NCI-H1092 (cell line): ENCODE data around the gene USP28.
A peak's percentile ranks its signal among the peaks of the same experiment; 100 is the strongest.
"Not testable (repeated sequence)": the region's sequence is repeated elsewhere in the genome, so short reads cannot be mapped to it uniquely, and the experiment has no call there.

ENCODE experiments used
- DNase-seq: peaks from one replicate; lab custom pipeline; 2025; lab: John Stamatoyannopoulos, UW

The USP28 gene

GRCh38 chr11:113875234-113876073 is at the start of gene USP28:
TSS of gene USP28 (minus strand) at chr11:113875572. CDS start at chr11:113875501, 71 bp downstream.
- peak; percentile 96 for DNase-seq

DNA sequence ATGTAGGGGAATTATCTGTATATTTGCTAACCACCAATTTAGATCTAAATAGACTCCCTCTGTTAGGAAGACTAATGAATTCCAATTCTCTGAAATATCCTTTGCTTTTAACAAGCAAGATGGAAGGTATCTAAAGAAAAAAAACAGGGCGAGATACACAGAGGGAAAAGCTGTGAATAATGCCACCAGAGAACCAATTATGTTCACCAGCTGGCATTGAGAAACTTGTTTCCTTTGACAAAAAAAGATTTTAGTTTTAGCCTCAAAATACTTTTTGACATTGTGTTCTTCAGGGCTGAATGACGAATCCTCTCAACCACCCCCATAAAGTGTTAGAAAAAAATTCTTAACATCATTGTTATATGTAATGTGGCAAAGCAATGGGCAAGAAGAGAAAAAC is 48.2 kb upstream of the USP28 start:
- DNase-seq = no peak

- DNase-seq = not testable (repeated sequence)
Observed at GRCh38 chr11:113911491-113911890, 36.1 kb upstream of the USP28 start.

DNA sequence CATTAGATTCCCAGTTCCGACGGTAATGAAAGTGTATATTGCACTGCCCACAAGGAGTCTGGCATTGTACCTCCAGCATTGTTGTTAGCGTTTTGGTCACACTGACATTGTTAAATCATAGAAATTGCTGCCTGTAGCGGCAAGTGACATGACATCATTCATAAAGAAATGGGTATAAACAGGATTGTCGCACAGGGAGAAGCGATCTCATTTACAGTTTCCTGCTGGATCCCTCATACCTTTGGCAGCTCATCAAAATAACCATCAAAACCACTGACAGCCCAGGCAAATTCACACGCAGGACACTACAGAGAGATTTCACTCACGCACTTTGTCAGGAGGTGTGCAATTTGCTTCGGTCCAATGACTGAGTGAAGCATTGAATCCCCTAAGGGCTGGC is 32.7 kb upstream of the USP28 start:
- DNase-seq = no peak

DNA sequence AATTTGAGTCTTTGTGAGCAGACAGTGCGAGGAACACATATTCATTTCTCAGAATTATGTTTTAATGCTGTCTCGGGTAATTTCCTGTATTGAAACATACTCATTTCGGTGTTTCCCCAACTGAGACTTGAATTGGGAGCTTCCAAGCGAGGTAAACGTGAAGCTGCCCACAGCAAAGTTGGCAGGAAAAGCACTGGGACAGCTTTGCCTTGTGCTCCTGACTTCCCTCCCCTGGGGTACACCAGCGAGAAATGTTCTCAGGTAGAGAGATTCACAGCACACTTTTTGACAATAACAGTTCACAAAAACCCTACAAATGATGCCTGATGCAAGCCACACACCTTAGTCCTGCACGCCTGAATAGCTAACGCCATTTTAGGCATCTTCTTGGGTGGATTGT is 32.3 kb upstream of the USP28 start:
- DNase-seq = no peak

- DNase-seq = no peak
Observed at GRCh38 chr11:113907152-113907551, 31.8 kb upstream of the USP28 start.

DNA sequence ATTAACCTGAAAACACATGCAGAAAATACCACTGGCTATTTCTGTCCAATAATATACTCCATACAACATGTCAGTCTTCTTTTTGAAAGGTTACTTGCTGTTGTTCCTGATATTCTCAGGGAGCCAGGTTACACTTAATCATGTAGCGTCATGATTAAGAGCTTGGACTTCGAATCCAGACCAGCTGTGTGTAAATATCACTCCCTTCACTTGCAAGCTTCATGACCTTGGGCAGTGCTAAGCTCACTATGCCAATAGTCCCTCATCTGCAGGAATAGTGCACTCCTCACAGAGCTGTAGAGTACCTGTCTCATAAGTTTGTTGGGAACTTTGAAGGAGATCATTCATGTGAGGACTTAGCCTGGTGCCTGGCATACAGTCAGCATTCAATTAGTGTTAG is 31.1 kb upstream of the USP28 start:
- no peak for DNase-seq

- peak; percentile 52 for DNase-seq
Observed at GRCh38 chr11:113906038-113906437, 30.7 kb upstream of the USP28 start.

- no peak for DNase-seq
Observed at GRCh38 chr11:113904379-113905101, 29.2 kb upstream of the USP28 start, which contains the start of gene HTR3B. TSS of gene HTR3B (plus strand) at chr11:113904796. CDS start at chr11:113904934, 138 bp downstream.

GRCh38 chr11:113901141-113901540 is 25.8 kb upstream of the USP28 start:
- DNase-seq = no peak

- DNase-seq = peak; percentile 46
Observed at GRCh38 chr11:113896156-113896879, 20.9 kb upstream of the USP28 start.

DNA sequence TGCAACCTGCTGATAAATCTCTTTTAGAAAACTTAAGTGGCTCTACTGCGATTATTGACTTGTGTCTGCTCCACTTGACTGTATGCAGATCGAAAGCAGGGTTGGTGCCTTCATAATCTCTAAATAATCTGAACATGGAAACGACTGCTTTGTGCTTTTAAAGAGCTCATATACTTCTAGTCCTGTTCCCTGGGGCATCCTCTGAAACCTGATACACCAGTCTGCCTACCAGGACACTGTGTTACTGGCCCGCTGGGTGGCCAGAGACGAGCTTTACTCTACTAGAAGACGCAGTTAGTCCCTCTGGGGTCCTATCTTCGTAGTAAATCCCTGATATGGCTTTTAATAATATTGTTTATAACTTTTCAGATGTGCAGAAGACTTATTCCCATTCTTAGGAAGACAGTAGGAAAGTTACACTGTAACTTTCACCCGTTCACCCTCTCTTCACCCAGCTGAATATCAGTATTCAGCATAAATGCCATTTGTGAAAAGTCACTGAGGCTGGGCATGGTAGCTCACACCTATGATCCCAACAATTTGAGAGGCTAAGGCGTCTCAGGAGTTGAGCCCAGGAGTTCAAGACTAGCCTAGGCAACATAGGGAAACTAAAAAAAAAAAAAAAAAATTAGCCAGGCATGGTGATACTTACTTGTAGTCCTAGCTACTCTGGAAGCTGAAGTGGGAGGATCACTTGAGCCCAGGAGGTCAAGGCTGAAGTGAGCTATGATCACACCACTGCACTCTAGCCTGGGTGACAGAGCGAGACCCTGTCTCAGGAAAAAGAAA is 20.2 kb upstream of the USP28 start:
- no peak for DNase-seq

DNA sequence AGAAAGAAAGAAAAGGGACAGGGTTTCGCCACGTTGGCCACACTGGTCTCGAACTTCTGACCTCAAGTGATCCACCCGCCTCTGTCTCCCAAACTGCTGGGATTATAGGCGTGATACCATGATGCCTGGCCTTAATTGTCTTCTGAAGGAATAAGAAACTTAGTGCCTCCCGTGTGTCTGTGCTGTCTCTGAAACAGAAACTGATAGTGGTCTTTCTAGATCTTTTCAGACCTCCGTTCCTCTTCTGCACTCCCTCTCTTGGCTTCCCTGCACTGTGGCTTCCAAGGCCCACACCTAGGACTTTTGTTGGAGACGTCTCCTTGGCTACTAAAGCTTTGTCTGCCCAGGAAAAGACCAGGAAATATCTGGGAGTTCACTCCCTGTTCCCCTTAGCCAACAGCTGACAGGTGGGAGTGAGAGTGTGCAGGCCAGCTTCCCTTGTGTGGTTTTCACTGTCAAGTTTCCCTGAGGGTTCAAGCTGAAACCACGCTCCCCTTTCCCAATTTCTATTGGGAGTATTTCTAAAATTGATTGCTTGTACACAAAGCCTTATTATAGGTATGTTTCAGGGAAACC is 19.1 kb upstream of the USP28 start:
- no peak for DNase-seq

GRCh38 chr11:113888848-113889247 is 13.5 kb upstream of the USP28 start:
- no peak for DNase-seq

DNA sequence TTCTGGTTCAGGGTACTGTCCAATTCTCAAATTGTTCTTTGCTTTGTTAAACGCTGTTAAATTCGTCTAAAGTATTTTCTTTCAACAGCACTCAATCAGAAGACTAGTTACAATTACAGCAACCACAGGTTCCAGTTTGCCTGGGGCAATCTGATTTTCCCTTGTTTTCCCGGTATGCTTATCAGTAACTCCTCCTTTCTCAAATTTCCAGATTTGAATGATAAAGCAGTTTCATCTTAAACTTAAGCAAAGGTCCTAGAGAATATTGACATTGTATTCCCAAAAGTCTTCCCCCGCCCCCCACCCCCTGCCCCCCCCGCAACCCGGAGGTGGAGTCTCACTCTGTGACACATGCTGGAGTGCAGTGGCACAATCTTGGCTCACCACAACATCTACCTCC is 10.5 kb upstream of the USP28 start:
- DNase-seq = no peak

DNA sequence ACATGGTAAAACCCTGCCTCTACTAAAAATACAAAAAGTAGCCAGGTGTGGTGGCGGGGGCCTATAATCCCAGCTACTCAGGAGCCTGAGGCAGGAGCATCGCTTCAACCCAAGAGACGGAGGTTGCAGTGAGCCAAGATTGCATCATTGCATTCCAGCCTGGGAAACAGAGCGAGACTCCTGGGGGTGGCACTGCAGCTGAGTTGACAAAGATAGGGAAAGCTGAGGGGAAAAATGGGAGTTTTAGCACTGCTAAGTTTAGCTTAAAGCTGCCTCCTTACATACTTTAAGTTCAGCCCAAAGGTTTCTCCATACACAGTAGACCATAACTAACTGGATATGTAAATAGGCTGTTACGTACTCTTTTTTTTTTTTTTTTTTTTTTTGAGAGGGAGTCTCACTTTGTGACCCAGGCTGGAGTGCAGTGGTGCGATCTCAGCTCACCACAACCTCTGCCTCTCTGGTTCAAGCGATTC is 9.0 kb upstream of the USP28 start:
- DNase-seq = no peak

DNA sequence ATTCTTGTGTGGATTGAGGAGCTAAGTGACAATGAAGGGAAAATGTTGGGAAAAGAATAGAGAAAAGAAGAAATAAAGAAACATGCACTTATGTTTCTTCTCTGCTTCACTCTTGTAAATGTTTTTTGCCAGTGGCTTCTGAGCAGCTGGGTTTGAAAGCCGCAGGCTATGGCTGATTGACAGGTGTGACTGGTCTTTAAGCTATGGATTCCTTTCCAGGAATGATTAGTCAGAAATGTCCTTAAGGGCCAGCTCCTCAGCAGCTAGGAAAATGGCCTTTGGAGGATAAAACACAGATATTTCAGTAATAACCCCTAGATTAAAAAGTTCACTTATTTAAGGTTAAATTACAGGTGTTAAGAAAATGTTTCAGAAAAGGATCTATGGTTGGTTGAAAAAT is 6.5 kb upstream of the USP28 start:
- no peak for DNase-seq

- DNase-seq = no peak
Observed at GRCh38 chr11:113880971-113881370, 5.6 kb upstream of the USP28 start.

DNA sequence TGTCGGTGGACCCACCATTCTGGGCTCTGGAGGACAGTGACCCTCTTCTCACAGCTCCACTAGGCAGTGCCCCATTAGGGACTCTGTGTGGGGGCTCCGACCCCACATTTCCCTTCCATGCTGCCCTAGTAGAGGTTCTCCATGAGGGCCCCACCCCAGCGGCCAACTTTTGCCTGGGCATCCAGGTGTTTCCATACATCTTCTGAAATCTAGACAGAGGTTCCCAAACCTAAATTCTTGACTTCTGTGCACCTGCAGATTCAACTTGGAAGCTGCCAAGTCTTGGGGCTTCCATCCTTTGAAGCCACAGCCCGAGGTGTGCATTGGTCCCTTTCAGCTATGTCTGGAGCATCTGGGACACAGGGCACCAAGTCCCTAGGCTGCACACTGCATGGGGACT is 4.1 kb upstream of the USP28 start:
- DNase-seq = not testable (repeated sequence)

GRCh38 chr11:113877670-113878055 is 2.3 kb upstream of the USP28 start:
- DNase-seq = no peak
